SK-N-SH (cell line): ENCODE measurements around the gene DPH6. TPM values are rescaled to one million over a fixed set of nuclear protein-coding genes. Genes with fewer than 3 reads are reported as not detected.
"Not testable (repeated sequence)": the region's sequence is repeated elsewhere in the genome, so short reads cannot be mapped to it uniquely, and the experiment has no call there.

Experiments used
- CTCF ChIA-PET: fragments of 300-600, 350-600 bp; formaldehyde crosslinking; extraction: SDS; loops from one replicate; lab custom pipeline; 2021; lab: Yijun Ruan, JAX
- POLR2A ChIA-PET: fragments of 350-600 bp; sonication (Branson Sonifier 250); formaldehyde crosslinking; extraction: SDS; loops from one replicate; lab custom pipeline; 2020; ENCODE audit warnings: antibody characterized with exemption, inconsistent platforms; lab: Yijun Ruan, JAX
- DNase-seq: peaks from one replicate; pipeline ENCODE4 v3.0.0; 2012
- H2AFZ ChIP-seq: fragments of 200-600 bp; sonication (generic); 2 replicates; pipeline ENCODE4 v1.8.1; 2016; ENCODE audit warnings: antibody characterized with exemption, mild to moderate bottlenecking, low read depth
- H3F3A ChIP-seq: fragments of 200-600 bp; sonication (generic); replicated peaks from 2 replicates; pipeline ENCODE3; 2016; ENCODE audit warnings: antibody characterized with exemption, mild to moderate bottlenecking; ENCODE audit not compliant: insufficient read depth
- H3K27ac ChIP-seq, 2 experiments: fragments of 200-500 bp in 1 of 2; fragments of 200-600 bp in 1 of 2; sonication (Bioruptor generic) in 1 of 2; sonication (generic), shearing (Covaris generic) in 1 of 2; 2 replicates each; pipeline versions ENCODE4 v1.5.1 to v1.6.1; 2014 to 2016; ENCODE audit warnings: low read depth in 2 of 2, inconsistent platforms in 1 of 2, low read length in 1 of 2, mild to moderate bottlenecking in 1 of 2, mixed read lengths in 1 of 2
- H3K27me3 ChIP-seq: fragments of 200-600 bp; sonication (generic), shearing (Covaris generic); 2 replicates; pipeline ENCODE4 v1.6.1; 2016; ENCODE audit warnings: mixed run types; ENCODE audit not compliant: insufficient read depth
- H3K36me3 ChIP-seq, 2 experiments: fragments of 200-500 bp in 1 of 2; fragments of 200-600 bp in 1 of 2; sonication (Bioruptor generic) in 1 of 2; sonication (generic) in 1 of 2; replicated peaks in 1 of 2; 2 replicates each; pipeline versions ENCODE3 to v1.5.1; 2014 to 2016; ENCODE audit warnings: low read length in 1 of 2, mild to moderate bottlenecking in 1 of 2; ENCODE audit not compliant: insufficient read depth in 2 of 2, control insufficient read depth in 1 of 2
- H3K4me1 ChIP-seq, 2 experiments: fragments of 200-500 bp in 1 of 2; fragments of 200-600 bp in 1 of 2; sonication (Bioruptor generic) in 1 of 2; sonication (generic), shearing (Covaris generic) in 1 of 2; 2 replicates each; pipeline versions ENCODE4 v1.5.1 to v1.6.1; 2014 to 2016; ENCODE audit warnings: low read depth in 1 of 2, low read length in 1 of 2, mixed run types in 1 of 2; ENCODE audit not compliant: insufficient read depth in 2 of 2, control insufficient read depth in 1 of 2
- H3K4me2 ChIP-seq: fragments of 200-600 bp; sonication (generic), shearing (Covaris generic); 2 replicates; pipeline ENCODE4 v1.6.1; 2017; ENCODE audit warnings: mixed run types
- H3K4me3 ChIP-seq, 2 experiments: fragments of 200-500 bp in 1 of 2; fragments of 200-600 bp in 1 of 2; sonication (Bioruptor generic) in 1 of 2; sonication (generic), shearing (Covaris generic) in 1 of 2; 2 replicates each; pipeline versions ENCODE4 v1.5.1 to v1.8.1; 2014 to 2016; ENCODE audit warnings: low read depth in 2 of 2, inconsistent platforms in 1 of 2, low read length in 1 of 2, mild to moderate bottlenecking in 1 of 2, mixed read lengths in 1 of 2, moderate library complexity in 1 of 2
- H3K79me2 ChIP-seq: fragments of 200-600 bp; sonication (generic); 2 replicates; pipeline ENCODE4 v1.8.1; 2017; ENCODE audit warnings: mild to moderate bottlenecking; ENCODE audit not compliant: insufficient read depth
- H3K9ac ChIP-seq: fragments of 200-600 bp; sonication (generic); 2 replicates; pipeline ENCODE4 v1.6.1; 2017; ENCODE audit warnings: mixed run types
- H3K9me2 ChIP-seq: fragments of 200-600 bp; sonication (generic); 2 replicates; pipeline ENCODE4 v1.6.1; 2017; ENCODE audit warnings: mixed run types
- H3K9me3 ChIP-seq: fragments of 200-600 bp; sonication (generic); 2 replicates; pipeline ENCODE4 v1.6.1; 2017; ENCODE audit warnings: mixed run types, mild to moderate bottlenecking, moderate library complexity
- H4K20me1 ChIP-seq: fragments of 200-600 bp; sonication (generic); 2 replicates; pipeline ENCODE4 v1.6.1; 2017; ENCODE audit warnings: mild to moderate bottlenecking, mixed run types; ENCODE audit not compliant: insufficient read depth
- CTCF ChIP-seq: fragments of 200-600 bp; sonication (generic); IDR thresholded peaks from 2 replicates; pipeline ENCODE4 v1.6.1; 2017; ENCODE audit warnings: antibody characterized with exemption, mild to moderate bottlenecking, moderate library complexity
- EP300 ChIP-seq, 2 experiments: IDR thresholded peaks; 2 replicates each; pipeline versions ENCODE4 v1.4.0 to v1.6.1; 2012; ENCODE audit warnings: borderline replicate concordance in 1 of 2, low read depth in 1 of 2, low read length in 1 of 2
- EZH2phosphoT487 ChIP-seq: fragments of 200-600 bp; sonication (generic); IDR thresholded peaks from 2 replicates; pipeline ENCODE4 v1.6.1; 2017; ENCODE audit warnings: low read depth, mixed run types, mild to moderate bottlenecking, antibody characterized with exemption, moderate library complexity, borderline replicate concordance
- GABPA ChIP-seq: IDR thresholded peaks from 2 replicates; pipeline ENCODE4 v1.4.0; 2012; ENCODE audit warnings: low read depth, mild to moderate bottlenecking
- GATA2 ChIP-seq: sonication (generic); formaldehyde crosslinking; IDR thresholded peaks from 2 replicates; pipeline ENCODE4 v1.5.0; 2020; ENCODE audit warnings: mild to moderate bottlenecking, missing genetic modification reagents
- NRF1 ChIP-seq: IDR thresholded peaks from 2 replicates; pipeline ENCODE4 v1.6.1; 2012; ENCODE audit warnings: low read depth, mild to moderate bottlenecking, low read length
- PBX3 ChIP-seq: IDR thresholded peaks from 2 replicates; pipeline ENCODE4; 2012
- RAD21 ChIP-seq: IDR thresholded peaks from 2 replicates; pipeline ENCODE4 v1.6.1; 2012; ENCODE audit warnings: mild to moderate bottlenecking, low read length
- RCOR1 ChIP-seq: fragments of 150-350 bp; IDR thresholded peaks from 2 replicates; pipeline ENCODE4 v1.6.1; 2017; ENCODE audit warnings: antibody characterized with exemption, low read length
- RFX5 ChIP-seq: IDR thresholded peaks from 2 replicates; pipeline ENCODE4 v1.6.1; 2012; ENCODE audit warnings: mild to moderate bottlenecking, improper control_type of control experiment, low read length
- RXRA ChIP-seq: IDR thresholded peaks from 2 replicates; pipeline ENCODE4 v1.4.0; 2012; ENCODE audit warnings: low read depth, mild to moderate bottlenecking, borderline replicate concordance
- TAF1 ChIP-seq: IDR thresholded peaks from 2 replicates; pipeline ENCODE4 v1.6.1; 2012; ENCODE audit warnings: low read depth, mild to moderate bottlenecking, low read length, moderate library complexity, borderline replicate concordance
- TCF12 ChIP-seq: IDR thresholded peaks from 2 replicates; pipeline ENCODE4 v1.4.0; 2012
- USF2 ChIP-seq: fragments of 150-350 bp; IDR thresholded peaks from 2 replicates; pipeline ENCODE4 v1.6.1; 2017; ENCODE audit warnings: antibody characterized with exemption, low read length, low read depth, borderline replicate concordance
- WGBS: methylation state at CpG from one replicate; pipeline ENCODE4 v1.1.6; 2017; ENCODE audit warnings: low lambda C conversion rate; 5-methylcytosine and 5-hydroxymethylcytosine counted together
- polyA plus RNA-seq, 3 experiments: library from polyadenylated mRNA; depleted of rRNA; stranded (reverse); fragments of >200 nt; gene quantifications; 2 replicates each; pipeline ENCODE4 v1.2.3, GENCODE V29; 2012

DPH6 gene
- polyA plus RNA-seq, 1 of the 3 experiments (the other 2 are of a cell fraction) = 15.7 TPM

- TF ChIP-seq TAF1 = no peak
- no peak for TF ChIP-seq RFX5
- TF ChIP-seq TCF12 = no peak
- no peak for TF ChIP-seq EP300 (IDR thresholded peaks at IDR 0.05; ENCODE audit: borderline replicate concordance in 1 of 2, low read depth in 1 of 2, low read length in 1 of 2)
- no peak for TF ChIP-seq NRF1
- no peak for TF ChIP-seq RXRA
- TF ChIP-seq, all 33 proteins: peak for 0
Observed at GRCh38 chr15:35394416-35394815, 151.5 kb downstream of the DPH6 start (continued).

- WGBS = 97% methylated on average over 2 of the region's 2 CpGs
- Histone ChIP-seq H4K20me1 (no peaks in the 10 kb centered on the region), H3F3A (no peaks in the 10 kb centered on the region), H3K27ac (no peak overlapping the region), H3K9me2 (no peaks in the 10 kb centered on the region), H2AFZ (no peak overlapping the region), H3K36me3 (no peaks in the 10 kb centered on the region), H3K4me3 (no peak overlapping the region), H3K9ac (no peak overlapping the region), H3K27me3 (no peaks in the 10 kb centered on the region), H3K4me2 (no peak overlapping the region), H3K4me1 (no peaks in the 10 kb centered on the region), H3K9me3 (no peaks in the 10 kb centered on the region), H3K79me2 (no peaks in the 10 kb centered on the region)
- ChIA-PET CTCF (no interaction called here), POLR2A (no interaction called here)
- no peak for DNase-seq
- TF ChIP-seq NRF1 = no peak
- TF ChIP-seq PBX3 = no peak
- TF ChIP-seq GABPA = no peak
- no peak for TF ChIP-seq RCOR1
- no peak for TF ChIP-seq CTCF
- TF ChIP-seq USF2 = no peak
- no peak for TF ChIP-seq RAD21
- no peak for TF ChIP-seq GATA2
- TF ChIP-seq TCF12 = no peak
- TF ChIP-seq EZH2phosphoT487 = no peak
Observed at GRCh38 chr15:35393398-35393797, 152.6 kb downstream of the DPH6 start.

GRCh38 chr15:35391408-35391984 is 154.5 kb downstream of the DPH6 start:
- H3K27me3 ChIP-seq, H3K4me1 ChIP-seq, H3K9ac ChIP-seq, POLR2A ChIA-PET, DNase-seq, H3K36me3 ChIP-seq, H3K27ac ChIP-seq, H4K20me1 ChIP-seq, H3K4me3 ChIP-seq, H2AFZ ChIP-seq, CTCF ChIA-PET, H3K9me3 ChIP-seq, H3K4me2 ChIP-seq, H3K9me2 ChIP-seq, H3F3A ChIP-seq, H3K79me2 ChIP-seq: not testable (repeated sequence)
- WGBS = 87% methylated on average over 18 of the region's 18 CpGs
